NCI-H1105 treated with DMSO at 0.1 percent for 48 hours (cell line): ENCODE measurements around the gene STXBP6.
"Not testable (repeated sequence)": the region's sequence is repeated elsewhere in the genome, so short reads cannot be mapped to it uniquely, and the experiment has no call there.

ENCODE experiments used
- DNase-seq: peaks from one replicate; lab custom pipeline; 2025; lab: John Stamatoyannopoulos, UW

The STXBP6 gene

DNA sequence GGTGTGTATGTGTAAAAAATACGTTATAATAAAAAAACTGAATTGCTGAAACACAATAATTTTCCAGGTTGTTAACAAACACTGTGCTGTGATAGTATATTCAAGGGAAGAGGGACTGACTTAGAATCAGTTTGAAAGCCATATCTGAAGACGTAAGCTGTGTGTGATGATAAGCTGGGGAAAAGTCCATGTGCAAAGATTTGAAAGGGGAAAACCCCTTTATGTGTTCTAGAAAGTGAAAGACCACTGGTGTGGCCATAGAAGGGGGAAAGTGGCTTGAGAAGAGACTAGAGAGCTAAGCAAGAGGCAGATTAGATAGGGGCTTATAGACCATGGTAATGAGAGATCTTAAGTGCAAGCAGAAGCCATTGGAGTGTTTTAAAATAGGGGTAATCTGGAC, 220.1 kb downstream of the STXBP6 start:
- no peak for DNase-seq

DNA sequence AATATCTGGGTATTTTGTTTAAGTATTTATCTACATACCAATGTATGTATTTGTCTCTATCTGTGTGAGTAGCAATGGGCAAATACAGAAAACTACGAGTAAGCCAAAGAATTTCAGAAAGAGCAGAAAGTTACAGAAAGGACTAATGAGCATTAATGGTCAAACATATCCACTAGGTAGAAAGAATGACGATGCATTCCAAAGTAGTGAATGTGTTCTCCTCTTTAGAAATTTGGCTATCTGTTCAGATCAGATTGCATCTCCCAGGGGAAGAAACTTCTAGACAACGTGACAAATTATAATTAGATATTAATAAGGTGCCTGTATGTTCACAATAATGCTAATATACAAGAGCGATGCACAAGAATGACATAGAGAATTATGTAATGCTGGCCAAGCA, 221.5 kb downstream of the STXBP6 start:
- DNase-seq, result no peak

DNA sequence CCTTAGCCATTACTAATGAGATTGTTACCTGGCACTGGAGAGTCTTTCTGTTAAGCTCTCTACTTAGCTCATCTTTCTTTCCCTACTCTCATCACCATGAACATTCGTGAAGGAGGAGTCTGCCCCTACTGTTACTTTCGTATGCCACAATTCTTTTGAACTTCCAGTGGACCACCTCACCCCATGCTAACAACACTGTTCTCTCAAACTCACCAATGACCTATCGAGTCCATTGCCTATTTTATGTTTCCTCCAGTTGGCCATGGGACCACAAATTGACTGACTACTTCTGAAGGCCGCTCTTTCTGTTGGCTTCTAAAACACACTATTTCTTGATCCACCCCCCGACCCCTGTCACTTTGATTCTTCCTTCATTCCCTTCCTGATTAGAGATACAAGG, 223.6 kb downstream of the STXBP6 start:
- no peak for DNase-seq

DNA sequence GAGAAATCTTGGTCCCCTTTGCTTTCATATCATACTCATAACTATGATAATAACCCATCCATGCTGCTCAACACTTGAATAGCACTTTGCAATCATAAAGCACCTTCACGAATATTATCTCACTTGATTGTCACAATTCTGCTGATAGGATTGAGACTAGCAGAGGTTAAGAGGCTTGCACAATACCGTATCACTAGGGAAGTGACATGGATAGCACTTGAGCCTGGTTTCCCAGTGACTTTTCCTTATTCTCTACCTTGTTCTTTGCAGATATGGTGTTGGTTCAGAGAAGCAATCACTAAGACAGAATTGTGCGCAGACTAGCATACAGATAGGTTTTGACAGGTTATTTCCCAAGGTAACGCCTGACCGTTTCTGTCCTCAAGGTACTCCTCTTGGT, 229.3 kb downstream of the STXBP6 start:
- DNase-seq, result no peak

DNA sequence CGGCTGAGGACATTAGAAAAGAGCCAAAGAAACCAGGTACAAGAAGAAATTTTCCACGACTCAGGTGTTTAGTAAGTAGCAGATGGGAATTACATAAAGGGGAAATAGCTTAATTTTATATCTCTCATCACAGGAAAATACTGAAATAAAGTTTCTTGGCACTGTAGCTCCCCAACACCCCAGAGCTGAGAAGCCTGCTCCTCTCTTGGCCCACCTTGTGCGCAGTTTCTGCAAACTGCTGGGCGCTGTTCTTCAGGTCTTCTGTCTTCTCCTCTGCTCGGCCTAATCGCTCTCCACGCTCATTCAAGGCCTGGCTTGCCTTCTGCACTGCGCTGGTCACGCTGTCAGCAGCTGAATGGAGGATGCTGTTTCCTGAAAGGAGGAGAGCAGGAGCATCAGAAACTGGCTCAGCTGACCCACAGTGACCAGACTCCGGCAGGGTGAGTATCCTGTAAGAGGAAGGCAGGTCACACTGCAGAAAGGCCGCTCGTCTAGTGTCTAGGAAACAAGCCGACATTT, 231.1 kb downstream of the STXBP6 start:
- DNase-seq, result no peak

DNA sequence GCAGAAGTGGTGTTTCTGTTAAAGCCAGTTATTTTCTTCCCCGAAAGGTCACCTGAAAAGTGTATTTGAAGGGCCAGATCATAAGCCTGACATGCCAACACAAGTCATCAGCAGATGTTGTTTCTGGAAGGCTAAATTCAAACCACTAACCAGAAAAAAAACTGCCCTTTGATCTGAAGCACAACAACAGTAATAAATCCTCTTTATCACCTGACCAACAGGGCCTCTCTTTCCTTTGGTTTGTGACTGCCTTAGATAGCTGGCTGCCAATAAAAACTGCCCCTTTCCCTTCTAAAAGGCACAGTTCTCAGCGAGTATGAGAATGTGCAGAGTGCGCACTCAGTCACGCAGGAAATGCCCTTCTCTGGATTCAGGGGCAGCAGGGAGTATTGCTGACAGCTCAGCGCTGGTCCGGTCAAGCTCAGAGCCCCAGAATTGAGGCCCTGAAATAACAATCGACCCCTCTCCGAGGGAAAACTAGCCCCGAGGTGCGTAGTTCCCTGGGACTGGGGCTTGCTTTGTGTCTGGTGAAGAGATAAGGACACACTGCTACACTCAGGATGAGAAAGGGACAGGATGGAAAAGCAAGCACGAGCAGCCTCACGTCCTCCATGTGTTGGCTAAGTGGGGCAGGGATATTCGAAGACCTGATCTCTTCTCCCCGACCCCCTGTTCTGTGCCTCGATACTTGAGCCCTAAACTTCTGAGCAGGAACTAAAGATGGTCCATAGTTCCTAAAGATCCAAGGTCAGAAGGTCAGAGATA, 231.7 kb downstream of the STXBP6 start:
- DNase-seq, result no peak

DNA sequence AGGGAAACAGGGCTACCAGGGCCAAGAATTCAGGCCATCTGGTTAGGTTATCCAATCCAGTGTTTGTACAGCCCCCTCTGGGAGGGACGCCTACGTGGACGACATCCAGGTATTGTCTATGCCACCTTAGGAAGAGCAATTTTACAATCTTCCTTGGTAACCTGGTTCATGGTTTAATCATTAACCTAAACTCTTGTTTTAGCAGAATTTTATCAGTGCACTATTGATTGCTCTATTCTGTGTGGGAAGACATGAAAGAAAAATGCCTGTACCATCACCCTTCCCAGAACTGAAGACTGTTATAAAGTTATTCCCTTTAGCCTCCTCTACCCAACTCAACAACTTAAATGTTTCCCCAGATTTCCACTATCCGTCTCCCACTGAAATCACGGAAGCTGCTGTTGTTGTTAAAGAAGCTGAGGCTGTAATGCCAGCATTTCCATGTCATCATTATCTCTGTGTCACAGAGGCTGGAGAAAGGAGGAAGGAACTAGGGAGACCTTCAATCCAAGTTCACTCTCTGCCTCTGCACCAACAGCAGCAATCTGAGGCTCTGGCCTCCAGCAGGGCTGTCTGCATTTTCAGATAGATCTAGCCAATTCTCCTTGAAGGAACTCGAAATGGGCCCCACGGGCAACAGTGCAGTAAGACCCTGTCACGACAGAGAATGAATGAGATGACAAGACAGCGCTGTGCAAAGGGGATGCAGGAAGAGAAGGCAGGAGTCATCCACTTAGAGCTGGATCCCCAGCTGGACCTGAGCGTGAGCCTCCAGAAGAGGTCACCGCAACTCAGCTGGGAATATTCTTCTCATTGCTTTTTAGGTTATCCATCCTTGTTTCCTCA, 232.5 kb downstream of the STXBP6 start:
- no peak for DNase-seq

DNA sequence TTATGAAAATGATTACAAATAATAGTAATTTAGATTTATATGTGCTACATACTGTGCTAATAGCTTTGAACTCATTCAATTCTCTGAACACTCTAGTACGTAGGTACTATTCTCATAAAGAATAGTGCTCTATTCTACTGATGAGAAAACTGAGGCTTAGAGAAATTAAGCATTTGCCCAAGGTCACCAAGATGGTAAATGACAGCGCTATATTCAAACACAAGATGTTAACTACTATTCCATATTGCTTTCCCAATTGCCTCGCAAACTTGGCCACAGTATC, 233.1 kb downstream of the STXBP6 start:
- DNase-seq, result no peak

DNA sequence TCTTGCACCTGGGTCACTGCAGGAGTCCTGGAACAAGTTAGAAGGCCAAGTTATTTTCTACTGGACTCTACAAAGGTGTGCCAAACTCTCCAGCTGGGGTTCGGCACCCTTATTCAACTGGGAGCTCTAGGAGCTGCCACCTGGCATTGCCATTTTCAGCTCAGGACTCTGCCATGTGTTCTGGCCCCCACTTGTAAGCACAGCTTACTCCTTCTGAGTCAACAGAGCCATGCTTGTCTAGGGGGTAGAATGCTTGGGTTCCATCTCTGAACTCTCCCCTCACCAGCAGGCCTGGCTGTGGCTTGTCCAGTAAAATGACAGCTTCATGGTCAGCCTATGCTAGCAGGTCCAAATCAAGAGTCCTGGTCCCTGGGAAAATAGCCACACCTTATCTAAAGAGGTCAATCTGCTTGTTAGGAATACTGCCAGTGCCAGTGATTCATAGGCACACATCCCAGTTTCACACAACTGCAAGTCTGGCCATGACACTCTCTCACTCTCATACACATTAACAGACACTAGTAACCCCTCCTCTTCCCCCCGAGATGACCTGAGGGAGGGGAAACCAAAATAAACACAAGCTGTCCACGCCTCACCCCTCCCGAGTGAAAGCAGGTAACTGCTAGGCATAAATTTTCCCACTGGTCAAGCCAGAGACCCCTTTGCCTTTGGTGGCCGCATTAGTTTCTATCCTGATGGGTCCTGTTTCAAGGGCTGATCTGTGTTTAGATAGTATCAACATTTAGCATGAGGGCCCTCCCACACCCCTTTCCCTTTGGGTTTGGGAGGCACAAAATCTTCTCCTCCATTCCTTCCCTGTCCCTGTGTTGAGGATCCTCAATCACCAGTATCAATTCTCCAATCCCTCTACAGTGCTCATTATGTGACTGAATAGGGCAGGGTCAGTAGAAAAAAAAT, 233.7 kb downstream of the STXBP6 start:
- DNase-seq, result no peak

DNA sequence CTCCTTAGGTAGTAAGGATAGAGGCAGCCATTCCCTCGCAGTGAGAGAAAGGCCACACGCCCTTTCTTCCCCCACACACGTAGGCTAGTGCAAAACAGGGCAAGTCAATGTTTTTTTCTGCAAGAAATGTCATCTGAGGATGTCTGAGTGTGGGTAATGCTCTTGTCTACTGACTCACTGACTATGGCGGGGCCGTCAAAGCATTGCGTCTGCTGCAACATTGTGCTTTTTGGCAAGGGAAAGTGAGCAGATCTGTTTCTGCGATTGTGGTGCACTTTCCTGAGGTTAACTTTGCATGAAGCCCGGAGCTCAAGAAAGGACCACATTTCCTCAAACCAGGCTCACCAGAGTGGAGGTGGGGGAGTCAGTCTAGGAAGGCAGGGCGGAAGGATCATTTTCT, 234.4 kb downstream of the STXBP6 start:
- DNase-seq, result no peak

DNA sequence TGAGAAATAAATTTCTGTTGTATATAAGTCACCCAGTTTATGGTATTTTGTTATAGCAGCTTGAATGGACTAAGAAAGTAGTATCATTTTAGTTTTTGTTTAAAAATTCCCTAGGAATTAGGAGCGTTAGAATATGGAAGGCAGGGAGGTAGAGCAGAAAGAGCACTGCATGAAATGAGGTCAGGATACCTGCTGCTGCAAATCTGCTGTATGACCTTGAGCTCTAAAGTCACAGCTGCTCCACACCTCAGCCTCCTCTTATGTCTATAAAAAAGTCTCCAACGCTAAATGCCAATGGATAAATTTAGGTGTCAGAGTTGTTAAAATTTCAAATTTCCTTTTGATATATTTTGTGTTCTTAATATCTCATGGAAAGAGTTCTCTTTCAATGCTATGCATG, 235.0 kb downstream of the STXBP6 start:
- DNase-seq, result no peak

DNA sequence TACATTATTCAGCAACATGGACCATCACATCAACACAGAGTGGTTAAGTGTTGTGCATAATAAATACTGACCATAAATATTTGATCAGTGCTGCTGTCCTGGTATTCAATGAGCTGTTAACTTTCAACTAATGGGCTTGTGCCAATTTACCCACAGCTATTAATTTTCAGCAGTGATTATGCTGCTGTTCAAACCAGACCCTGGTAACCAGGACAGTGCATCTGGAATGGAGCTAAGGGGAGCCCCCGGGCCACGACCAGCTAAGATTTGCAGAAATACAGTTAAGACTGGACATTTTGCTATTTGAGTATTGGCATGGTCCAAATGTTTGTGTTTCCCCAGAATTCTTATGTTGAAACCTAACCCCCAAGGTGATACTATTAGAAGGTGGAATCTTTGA, 235.6 kb downstream of the STXBP6 start:
- DNase-seq, result no peak

DNA sequence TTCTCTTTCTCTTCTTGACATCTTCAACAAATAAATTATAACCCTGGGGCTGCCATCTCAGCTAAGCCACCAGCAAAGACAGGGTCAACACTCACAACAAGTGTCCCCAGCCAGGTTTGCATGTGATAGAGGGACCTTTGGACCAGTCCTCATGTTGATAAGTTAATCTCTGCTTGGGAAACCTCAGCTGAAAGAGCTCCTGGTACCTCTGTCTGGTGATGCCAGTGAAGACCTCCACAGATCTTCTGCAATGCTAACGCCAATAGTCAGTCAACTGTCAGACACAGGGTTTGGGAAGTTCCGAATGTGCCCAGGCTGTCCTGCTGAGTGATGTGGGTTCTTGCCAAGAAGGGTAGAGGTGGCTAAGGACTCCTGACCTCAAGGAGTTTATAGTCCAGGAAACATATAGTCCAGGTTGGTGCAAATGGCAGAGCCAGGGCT, 236.1 kb downstream of the STXBP6 start:
- no peak for DNase-seq

DNA sequence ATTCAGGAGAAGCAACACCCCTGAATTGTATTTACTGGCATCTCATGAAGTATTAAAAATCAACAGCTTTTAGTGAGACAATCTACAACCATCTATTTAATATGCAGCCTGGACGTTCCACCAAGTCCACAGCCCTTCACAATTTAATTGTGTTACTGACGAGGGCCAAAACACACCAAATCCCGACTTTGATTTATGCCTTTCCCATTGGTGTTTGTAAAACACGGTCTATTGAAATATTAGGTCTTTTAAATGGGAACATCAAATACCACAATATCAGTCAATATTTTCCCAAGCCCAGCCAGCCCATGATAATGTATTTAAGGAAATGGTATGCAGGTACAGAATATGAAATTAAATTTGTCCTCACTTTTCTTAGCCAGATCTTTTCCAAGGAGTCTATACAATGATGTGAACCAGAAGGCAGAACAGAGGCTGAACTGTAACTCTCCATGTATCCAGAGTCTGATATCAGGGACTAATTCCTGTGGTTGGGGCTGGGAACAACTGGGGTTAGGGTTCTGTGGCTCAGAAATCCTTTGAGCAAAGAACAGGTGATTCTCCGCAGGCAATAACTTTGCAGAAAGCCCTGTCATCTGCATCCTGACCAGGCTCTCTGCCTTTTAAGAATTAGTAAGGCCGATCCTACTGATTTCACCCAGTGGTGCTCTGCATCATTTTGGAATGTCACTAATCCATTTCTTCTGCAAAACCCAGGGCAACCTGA, 236.7 kb downstream of the STXBP6 start:
- no peak for DNase-seq

DNA sequence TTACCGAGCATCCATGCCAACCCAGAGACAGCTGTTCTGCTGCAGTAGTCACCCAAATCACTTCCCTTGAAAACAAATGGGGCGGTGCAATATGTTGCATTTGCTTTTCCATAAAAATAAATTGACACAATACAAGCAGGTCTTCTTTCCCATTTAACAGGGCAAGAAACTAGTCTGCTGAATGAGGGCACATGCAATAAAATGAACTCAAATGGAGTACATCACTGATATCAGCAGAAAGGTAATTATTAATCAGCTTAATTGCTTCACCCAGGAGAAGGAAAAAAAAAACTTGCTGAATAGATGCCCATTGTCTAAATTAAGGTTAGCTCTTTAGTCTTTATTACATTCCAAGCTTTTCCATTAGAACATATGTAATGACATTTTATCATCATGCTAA, 240.8 kb downstream of the STXBP6 start:
- no peak for DNase-seq

DNA sequence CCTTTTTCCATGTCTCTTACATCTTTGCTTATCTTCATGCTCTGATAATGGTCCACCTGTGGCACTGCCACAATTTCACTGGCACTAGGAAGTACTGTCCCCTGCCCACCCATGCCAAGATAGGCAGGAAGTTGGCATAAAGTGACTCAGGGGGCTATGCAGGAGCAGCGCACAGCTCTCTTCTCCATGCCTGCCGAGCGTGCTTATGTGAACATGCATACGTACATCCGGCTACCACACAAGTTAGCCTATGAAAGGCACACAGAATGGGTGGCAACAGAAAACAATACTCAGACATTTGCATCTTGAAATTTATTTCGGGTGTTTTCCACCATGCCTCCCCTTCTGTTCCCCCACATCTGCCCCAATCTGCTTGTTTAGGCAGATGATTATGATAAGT, 241.5 kb downstream of the STXBP6 start:
- DNase-seq, result no peak

DNA sequence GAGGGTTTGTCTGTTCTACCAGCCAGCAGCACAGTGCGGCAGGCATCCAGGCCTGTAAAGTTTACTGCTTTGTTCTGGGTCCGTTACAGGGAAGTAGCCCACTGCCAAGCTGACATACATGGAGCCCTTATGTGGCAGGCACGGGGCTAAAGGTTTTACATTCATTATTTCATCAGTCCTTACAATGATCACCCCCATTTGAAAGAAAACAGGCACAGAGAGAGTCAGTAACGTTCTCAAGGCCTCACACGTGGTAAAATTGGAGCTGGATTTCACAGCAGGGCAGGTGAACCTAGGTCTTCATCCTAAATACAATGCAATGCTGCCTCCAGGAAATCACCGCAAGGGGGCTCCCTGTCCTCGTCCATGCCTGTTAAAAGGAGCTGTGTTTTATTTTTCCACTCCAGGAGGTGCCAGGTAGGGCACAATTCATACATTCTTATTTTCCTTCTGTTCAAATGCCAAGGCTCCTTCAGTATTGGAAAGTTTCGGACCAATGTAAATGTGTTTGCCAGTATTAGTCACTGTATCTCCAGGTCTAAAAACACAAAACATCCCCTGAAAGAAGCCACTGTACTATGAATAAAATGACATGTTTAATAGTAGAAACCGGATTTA, 243.8 kb downstream of the STXBP6 start:
- DNase-seq, result no peak

DNA sequence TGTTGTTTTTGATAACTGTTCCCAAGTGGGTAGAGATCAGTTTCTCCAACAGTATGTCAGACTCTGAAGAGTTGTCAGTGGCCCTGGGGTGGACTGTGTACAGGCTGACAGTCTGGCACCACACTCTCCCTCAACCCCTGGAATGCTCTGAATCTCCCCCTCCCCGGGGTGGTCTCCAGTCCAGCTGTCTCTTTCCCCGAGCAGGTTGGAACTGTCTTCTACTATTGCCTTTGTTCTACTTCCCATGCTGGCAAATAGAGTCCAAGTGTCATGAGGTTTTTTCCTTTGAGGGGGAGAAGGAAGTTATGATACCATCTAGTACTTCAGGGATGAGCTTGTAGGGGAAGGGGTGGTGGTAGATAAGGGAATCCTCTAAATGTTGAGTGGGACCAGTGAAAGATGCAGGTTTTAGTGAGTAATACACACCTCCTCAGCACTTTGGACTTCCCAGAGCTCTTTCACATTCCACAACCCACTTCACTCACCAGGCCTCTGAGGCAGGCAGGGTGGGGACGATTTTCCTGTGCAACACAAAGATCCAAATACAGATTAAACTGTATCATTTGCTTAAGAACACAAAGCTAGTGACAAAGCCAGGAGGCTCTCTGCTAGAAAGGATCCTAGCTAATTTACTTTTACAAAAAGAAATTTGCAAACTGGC, 245.3 kb downstream of the STXBP6 start:
- no peak for DNase-seq

DNA sequence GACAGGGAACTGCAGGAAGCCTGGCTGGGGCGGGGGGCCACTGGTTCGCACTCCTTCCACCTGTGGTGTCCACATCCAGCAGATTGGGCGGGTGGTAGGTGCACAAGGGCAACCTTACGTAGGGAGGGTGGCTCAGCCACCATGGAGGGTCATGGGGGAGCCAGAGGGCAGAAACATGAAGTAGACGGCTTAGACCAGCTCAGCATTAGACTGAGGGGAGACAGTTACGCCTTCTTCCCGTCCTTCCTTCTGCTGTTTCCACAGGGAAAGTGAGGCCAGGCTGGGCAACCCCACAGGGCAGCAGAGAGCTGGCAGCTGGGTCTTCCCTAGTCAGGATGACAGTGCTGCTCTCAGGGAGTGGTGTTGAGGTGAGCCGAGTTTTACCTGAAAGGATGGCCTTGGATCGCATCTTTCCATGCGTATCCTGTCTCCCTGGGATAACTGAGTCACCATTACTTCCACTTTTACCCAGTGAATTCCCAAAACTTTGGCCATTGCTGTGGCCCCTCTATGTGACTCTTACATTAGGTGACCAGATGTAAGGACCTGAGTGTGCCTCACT, 245.9 kb downstream of the STXBP6 start:
- no peak for DNase-seq

DNA sequence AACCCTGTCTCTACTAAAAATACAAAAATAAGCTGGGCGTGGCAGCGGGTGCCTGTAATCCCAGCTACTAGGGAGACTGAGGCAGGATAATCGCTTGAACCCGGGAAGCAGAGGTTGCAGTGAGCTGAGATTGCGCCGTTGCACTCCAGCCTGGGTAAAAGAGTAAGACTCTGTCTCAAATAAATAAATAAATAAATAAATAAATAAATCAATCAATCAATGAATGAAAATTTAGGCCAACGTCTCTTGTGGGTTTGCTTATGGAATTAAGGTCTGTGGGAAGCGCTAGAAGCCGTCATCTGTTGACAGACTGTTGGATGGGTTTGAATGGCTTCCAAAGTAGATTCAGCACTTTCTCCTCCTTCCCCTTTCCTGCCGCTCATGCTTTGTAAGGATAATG, 246.5 kb downstream of the STXBP6 start:
- DNase-seq, result not testable (repeated sequence)
